Keratinocyte (primary cell): ENCODE measurements around the gene SUPT16H.

Experiments used
- EZH2 ChIP-seq: IDR thresholded peaks from one replicate; pipeline ENCODE4 v1.6.1; 2012; ENCODE audit warnings: inconsistent platforms, mild to moderate bottlenecking, low read length, moderate library complexity
- TF ChIP-seq, protein P1 (sequence below), 3 experiments: IDR thresholded peaks in 1 of 3; conservative IDR thresholded peaks in 1 of 3; optimal IDR thresholded peaks in 1 of 3; 2 replicates in 2 of 3; 3 replicates in 1 of 3; pipeline versions ENCODE3 to v1.5.1; 2011; ENCODE audit warnings: low read length in 3 of 3, mild to moderate bottlenecking in 3 of 3, moderate library complexity in 2 of 3, control low read depth in 1 of 3, inconsistent platforms in 1 of 3; ENCODE audit not compliant: insufficient read depth in 2 of 3; ENCODE audit errors: extremely low read depth in 1 of 3

DNA sequence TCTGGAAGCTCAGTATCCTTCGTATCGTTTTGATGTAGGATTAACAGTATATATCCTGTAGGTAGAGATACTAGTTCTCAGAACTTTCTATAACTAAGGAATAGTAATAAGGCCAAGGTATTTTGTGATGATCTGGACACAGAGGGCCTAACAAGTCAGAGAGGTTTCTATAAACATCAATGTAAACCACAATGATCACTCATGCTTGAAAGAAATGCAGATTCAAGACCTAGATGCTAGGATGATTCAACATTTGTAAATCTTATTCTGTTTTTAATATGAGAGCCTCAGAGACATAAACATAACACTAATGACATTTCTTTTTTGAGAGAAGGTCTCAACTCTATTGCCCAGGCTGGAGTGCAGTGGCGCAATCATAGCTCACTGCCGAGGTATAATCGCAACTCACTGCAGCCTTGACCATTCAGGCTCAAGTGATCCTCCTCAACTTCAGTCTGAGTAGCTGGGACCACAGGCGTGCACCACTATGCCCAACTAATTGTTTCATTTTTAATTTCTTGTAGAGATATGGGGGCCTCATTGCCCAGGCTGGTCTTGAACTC is 16.2 kb downstream of the SUPT16H start:
- TF ChIP-seq, protein P1, sequence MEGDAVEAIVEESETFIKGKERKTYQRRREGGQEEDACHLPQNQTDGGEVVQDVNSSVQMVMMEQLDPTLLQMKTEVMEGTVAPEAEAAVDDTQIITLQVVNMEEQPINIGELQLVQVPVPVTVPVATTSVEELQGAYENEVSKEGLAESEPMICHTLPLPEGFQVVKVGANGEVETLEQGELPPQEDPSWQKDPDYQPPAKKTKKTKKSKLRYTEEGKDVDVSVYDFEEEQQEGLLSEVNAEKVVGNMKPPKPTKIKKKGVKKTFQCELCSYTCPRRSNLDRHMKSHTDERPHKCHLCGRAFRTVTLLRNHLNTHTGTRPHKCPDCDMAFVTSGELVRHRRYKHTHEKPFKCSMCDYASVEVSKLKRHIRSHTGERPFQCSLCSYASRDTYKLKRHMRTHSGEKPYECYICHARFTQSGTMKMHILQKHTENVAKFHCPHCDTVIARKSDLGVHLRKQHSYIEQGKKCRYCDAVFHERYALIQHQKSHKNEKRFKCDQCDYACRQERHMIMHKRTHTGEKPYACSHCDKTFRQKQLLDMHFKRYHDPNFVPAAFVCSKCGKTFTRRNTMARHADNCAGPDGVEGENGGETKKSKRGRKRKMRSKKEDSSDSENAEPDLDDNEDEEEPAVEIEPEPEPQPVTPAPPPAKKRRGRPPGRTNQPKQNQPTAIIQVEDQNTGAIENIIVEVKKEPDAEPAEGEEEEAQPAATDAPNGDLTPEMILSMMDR (optimal IDR thresholded peaks at IDR 0.05 in 1 of 3, IDR thresholded peaks at IDR 0.05 in 1 of 3, conservative IDR thresholded peaks at IDR 0.05 in 1 of 3; ENCODE audit: extremely low read depth in 1 of 3, insufficient read depth in 2 of 3, low read length in 3 of 3): no peak
- TF ChIP-seq EZH2: no peak
